Measurements from ENCODE around the gene DEUP1.

GRCh38 chr11:93344855-93345333, 14.4 kb downstream of the DEUP1 start:
- TF ChIP-seq, protein P1, sequence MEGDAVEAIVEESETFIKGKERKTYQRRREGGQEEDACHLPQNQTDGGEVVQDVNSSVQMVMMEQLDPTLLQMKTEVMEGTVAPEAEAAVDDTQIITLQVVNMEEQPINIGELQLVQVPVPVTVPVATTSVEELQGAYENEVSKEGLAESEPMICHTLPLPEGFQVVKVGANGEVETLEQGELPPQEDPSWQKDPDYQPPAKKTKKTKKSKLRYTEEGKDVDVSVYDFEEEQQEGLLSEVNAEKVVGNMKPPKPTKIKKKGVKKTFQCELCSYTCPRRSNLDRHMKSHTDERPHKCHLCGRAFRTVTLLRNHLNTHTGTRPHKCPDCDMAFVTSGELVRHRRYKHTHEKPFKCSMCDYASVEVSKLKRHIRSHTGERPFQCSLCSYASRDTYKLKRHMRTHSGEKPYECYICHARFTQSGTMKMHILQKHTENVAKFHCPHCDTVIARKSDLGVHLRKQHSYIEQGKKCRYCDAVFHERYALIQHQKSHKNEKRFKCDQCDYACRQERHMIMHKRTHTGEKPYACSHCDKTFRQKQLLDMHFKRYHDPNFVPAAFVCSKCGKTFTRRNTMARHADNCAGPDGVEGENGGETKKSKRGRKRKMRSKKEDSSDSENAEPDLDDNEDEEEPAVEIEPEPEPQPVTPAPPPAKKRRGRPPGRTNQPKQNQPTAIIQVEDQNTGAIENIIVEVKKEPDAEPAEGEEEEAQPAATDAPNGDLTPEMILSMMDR (conservative IDR thresholded peaks at IDR 0.05; ENCODE audit: low read length) = no peak
- TF ChIP-seq EZH2phosphoT487 (IDR thresholded peaks at IDR 0.05; ENCODE audit: borderline replicate concordance, low read depth, low read length) = no peak

Measured in OCI-LY7 (cell line).